Natural killer cell (primary cell): ENCODE results near the gene ZNF12. TPM values are rescaled to one million over a fixed set of nuclear protein-coding genes. Genes with fewer than 3 reads are reported as not detected.

Source experiments
- ATAC-seq, 3 donors: fragments of 150-1000 bp in 2 of 3; fragments of 200-7000 bp in 1 of 3; cut with Tn5 transposase; 1 replicate in 1 of 3; 2 replicates in 2 of 3; pipeline ENCODE4 v1.10.0; 2021; ENCODE audit warnings: mild to moderate bottlenecking in 2 of 3, moderate library complexity in 2 of 3
- DNase-seq, 2 donors: peaks; one replicate each; pipeline versions ENCODE4 v3.0.0 to v3.0.0-alpha.2; 2013 to 2021; ENCODE audit warnings: mixed read lengths in 1 of 2
- H3K27ac ChIP-seq: one replicate; pipeline ENCODE4 v1.5.1; 2013; ENCODE audit warnings: mild to moderate bottlenecking, low read length
- H3K27me3 ChIP-seq: one replicate; pipeline ENCODE4 v1.6.1; 2013; ENCODE audit warnings: low read length; ENCODE audit not compliant: control insufficient read depth, insufficient read depth
- H3K36me3 ChIP-seq: one replicate; pipeline ENCODE4 v1.6.1; 2013; ENCODE audit warnings: low read length; ENCODE audit not compliant: control insufficient read depth, insufficient read depth
- H3K4me1 ChIP-seq: one replicate; pipeline ENCODE4 v1.6.1; 2013; ENCODE audit warnings: low read length; ENCODE audit not compliant: control insufficient read depth, insufficient read depth
- H3K4me3 ChIP-seq: one replicate; pipeline ENCODE4 v1.5.1; 2013; ENCODE audit warnings: low read length
- H3K9me3 ChIP-seq: one replicate; pipeline ENCODE4 v1.6.1; 2013; ENCODE audit warnings: low read length; ENCODE audit not compliant: control insufficient read depth, insufficient read depth
- H3K27ac Mint-ChIP-seq, 2 donors: one replicate each; pipeline ENCODE4 v1.8.0; 2022; ENCODE audit warnings: mild to moderate bottlenecking in 2 of 2, mixed read lengths in 2 of 2, moderate library complexity in 1 of 2
- H3K27me3 Mint-ChIP-seq, 2 donors: one replicate each; pipeline ENCODE4 v1.8.0; 2022; ENCODE audit warnings: low read depth in 2 of 2, mixed read lengths in 2 of 2
- H3K36me3 Mint-ChIP-seq: one replicate; pipeline ENCODE4 v1.8.0; 2022; ENCODE audit warnings: mixed read lengths
- H3K4me1 Mint-ChIP-seq, 2 donors: one replicate each; pipeline ENCODE4 v1.8.0; 2022; ENCODE audit warnings: mixed read lengths in 2 of 2
- H3K4me3 Mint-ChIP-seq: one replicate; pipeline ENCODE4 v1.8.0; 2022; ENCODE audit warnings: mild to moderate bottlenecking, moderate library complexity, mixed read lengths
- H3K9me3 Mint-ChIP-seq, 2 donors: one replicate each; pipeline ENCODE4 v1.8.0; 2022; ENCODE audit warnings: mixed read lengths in 2 of 2
- CTCF ChIP-seq: fragments of 200-600 bp; IDR thresholded peaks from one replicate; pipeline ENCODE4 v1.8.0; 2022; ENCODE audit warnings: antibody characterized with exemption
- WGBS: methylation state at CpG from one replicate; pipeline ENCODE4 v1.1.7; 2013; ENCODE audit warnings: missing lambda C conversion rate; ENCODE audit not compliant: insufficient coverage; 5-methylcytosine and 5-hydroxymethylcytosine counted together
- intact Hi-C: fragments of 100-400 bp; cut with micrococcal nuclease; formaldehyde crosslinking; loops from one replicate; pipeline ENCODE4 v1.14.2; 2022
- total RNA-seq, 4 donors: library from RNA; stranded (reverse); fragments of 120-200 nt in 1 of 4; gene quantifications; one replicate each; pipeline versions ENCODE4 v1.2.3 to v1.2.4, GENCODE V29; 2013 to 2022

ZNF12 gene
- total RNA-seq, 3 donors from 2014 or later (not counting 1 experiment from before 2014, with no cell fraction given): 27.5 to 38.4 (median 28.1) TPM

GRCh38 chr7:6643915-6644625 is 62.7 kb downstream of the ZNF12 start:
- no peak for DNase-seq
- Mint-ChIP-seq H3K4me3 (no peak overlapping the region), H3K9me3 (no peaks in the 10 kb centered on the region), H3K4me1 (peaks cover 13 to 24% of the 10 kb centered on the region in 2 donors), H3K36me3 (no peaks in the 10 kb centered on the region), H3K27me3 (no peaks in the 10 kb centered on the region), H3K27ac (no peak overlapping the region)
- H3K9me3 ChIP-seq: no peaks in the 10 kb centered on the region
- WGBS: 97% methylated on average over 21 of the region's 21 CpGs
- no peak for TF ChIP-seq CTCF
- peaks cover 9% of the 10 kb centered on the region for H3K4me1 ChIP-seq
- no peak overlapping the region for H3K27ac ChIP-seq
- peaks cover 49% of the 10 kb centered on the region for H3K36me3 ChIP-seq
- no peak overlapping the region for H3K4me3 ChIP-seq
- no peaks in the 10 kb centered on the region for H3K27me3 ChIP-seq
- intact Hi-C loops: no loop called here
- ATAC-seq: no peak

GRCh38 chr7:6642861-6643640 is 63.7 kb downstream of the ZNF12 start:
- no peak for DNase-seq
- Mint-ChIP-seq H3K36me3 (no peaks in the 10 kb centered on the region), H3K4me3 (no peak overlapping the region), H3K4me1 (peaks cover 20 to 34% of the 10 kb centered on the region in 2 donors), H3K27me3 (no peaks in the 10 kb centered on the region), H3K9me3 (no peaks in the 10 kb centered on the region), H3K27ac (no peak overlapping the region)
- Histone ChIP-seq H3K4me1 (peaks cover 18% of the 10 kb centered on the region), H3K36me3 (peaks cover 49% of the 10 kb centered on the region), H3K9me3 (no peaks in the 10 kb centered on the region), H3K27me3 (no peaks in the 10 kb centered on the region), H3K27ac (no peak overlapping the region), H3K4me3 (no peak overlapping the region)
- intact Hi-C loops: no loop called here
- WGBS: 96% methylated on average over 22 of the region's 22 CpGs
- no peak for ATAC-seq
- no peak for TF ChIP-seq CTCF

- peaks cover 20 to 38% of the 10 kb centered on the region in 2 donors for H3K4me1 Mint-ChIP-seq
- intact Hi-C loops: no loop called here
- H3K27ac ChIP-seq: no peak overlapping the region
- no peaks in the 10 kb centered on the region for H3K9me3 ChIP-seq
- 97% methylated on average over 24 of the region's 24 CpGs for WGBS
- H3K27me3 ChIP-seq: no peaks in the 10 kb centered on the region
- ATAC-seq: no peak
- peaks cover 49% of the 10 kb centered on the region for H3K36me3 ChIP-seq
- no peak overlapping the region for H3K4me3 Mint-ChIP-seq
- H3K36me3 Mint-ChIP-seq: no peaks in the 10 kb centered on the region
- no peak overlapping the region for H3K27ac Mint-ChIP-seq
- H3K4me3 ChIP-seq: no peak overlapping the region
- DNase-seq: no peak
- no peaks in the 10 kb centered on the region for H3K9me3 Mint-ChIP-seq
- no peak for TF ChIP-seq CTCF
- no peaks in the 10 kb centered on the region for H3K27me3 Mint-ChIP-seq
- H3K4me1 ChIP-seq: peaks cover 21% of the 10 kb centered on the region
These were observed 64.4 kb downstream of the ZNF12 start for GRCh38 chr7:6642239-6642839.
